Upper lobe of left lung (tissue), 4 donors: Measurements from ENCODE around the gene MSI2.

Experiments used
- CTCF ChIP-seq, 6 experiments: fragments of 450-650 bp in 4 of 6; fragments of 200-600 bp in 2 of 6; sonication (generic) in 2 of 6; IDR thresholded peaks; one replicate each; pipeline ENCODE4 v1.5.1; 2016 to 2019; ENCODE audit warnings: antibody characterized with exemption in 6 of 6
- POLR2A ChIP-seq, 4 donors: fragments of 450-650 bp; IDR thresholded peaks; one replicate each; pipeline ENCODE4 v1.5.1; 2016 to 2017; ENCODE audit warnings: antibody characterized with exemption in 4 of 4, mild to moderate bottlenecking in 2 of 4

GRCh38 chr17:57453841-57454425, 197.6 kb downstream of the MSI2 start:
- TF ChIP-seq CTCF (IDR thresholded peaks at IDR 0.05) (no peak), POLR2A (IDR thresholded peaks at IDR 0.05) (no peak)
